K562 (cell line): ENCODE measurements around the gene C4A. TPM values are rescaled to one million over a fixed set of nuclear protein-coding genes. Genes with fewer than 3 reads are reported as not detected.

Experiments
- CXXC5 ChIP-seq: fragments of 250-450 bp; sonication (Bioruptor Pico); IDR thresholded peaks from 2 replicates; pipeline ENCODE4 v1.8.0; 2022; ENCODE audit warnings: inconsistent platforms, mild to moderate bottlenecking, moderate library complexity
- GABPB1 ChIP-seq: sonication (generic); formaldehyde crosslinking; IDR thresholded peaks from 2 replicates; pipeline ENCODE4 v1.8.0; 2022; ENCODE audit warnings: mild to moderate bottlenecking, missing genetic modification reagents
- NFE2L1 ChIP-seq: fragments of 450-650 bp; IDR thresholded peaks from 2 replicates; pipeline ENCODE4 v1.6.1; 2016; ENCODE audit warnings: missing genetic modification characterization, low read depth, mild to moderate bottlenecking, missing compliant biosample characterization, moderate library complexity, borderline replicate concordance
- NR2C1 ChIP-seq, 2 experiments: fragments of 450-650 bp; IDR thresholded peaks; 2 replicates each; pipeline ENCODE4 v1.6.1; 2017; ENCODE audit warnings: mild to moderate bottlenecking in 2 of 2, antibody characterized with exemption in 1 of 2, inconsistent platforms in 1 of 2, missing compliant biosample characterization in 1 of 2, missing genetic modification characterization in 1 of 2
- NUFIP1 ChIP-seq: fragments of 450-650 bp; IDR thresholded peaks from 2 replicates; pipeline ENCODE4 v1.6.1; 2018; ENCODE audit not compliant: partially characterized antibody
- PML ChIP-seq: IDR thresholded peaks from 2 replicates; pipeline ENCODE4 v1.6.1; 2012; ENCODE audit warnings: low read length, inconsistent platforms
- POLR2B ChIP-seq: fragments of 450-650 bp; IDR thresholded peaks from 2 replicates; pipeline ENCODE4 v1.6.1; 2018; ENCODE audit warnings: low read depth; ENCODE audit not compliant: partially characterized antibody
- PREB ChIP-seq: sonication (generic); formaldehyde crosslinking; IDR thresholded peaks from 2 replicates; pipeline ENCODE4 v1.8.1; 2023; ENCODE audit warnings: mild to moderate bottlenecking, missing genetic modification reagents
- RB1 ChIP-seq: fragments of 450-650 bp; IDR thresholded peaks from 2 replicates; pipeline ENCODE4 v1.6.1; 2017; ENCODE audit warnings: low read depth, mild to moderate bottlenecking
- REST ChIP-seq, 2 experiments: fragments of 450-650 bp; formaldehyde crosslinking in 1 of 2; IDR thresholded peaks; 2 replicates each; pipeline versions ENCODE4 v1.4.0 to v1.6.1; 2014 to 2020; ENCODE audit warnings: mild to moderate bottlenecking in 2 of 2, borderline replicate concordance in 1 of 2, low read depth in 1 of 2
- SOX6 ChIP-seq: fragments of 450-650 bp; IDR thresholded peaks from 2 replicates; pipeline ENCODE4 v1.6.1; 2014; ENCODE audit warnings: mild to moderate bottlenecking
- SP2 ChIP-seq: IDR thresholded peaks from 2 replicates; pipeline ENCODE4 v1.6.1; 2011; ENCODE audit warnings: mild to moderate bottlenecking, low read depth, low read length, moderate library complexity; ENCODE audit not compliant: poor library complexity, severe bottlenecking; ENCODE audit errors: extremely low read depth
- ZNF445 ChIP-seq: fragments of 250-450 bp; sonication (Bioruptor Pico); IDR thresholded peaks from 2 replicates; pipeline ENCODE4 v1.4.0; 2020; ENCODE audit warnings: low read depth, mild to moderate bottlenecking, moderate library complexity
- ZNF449 ChIP-seq: fragments of 250-450 bp; sonication (Bioruptor Pico); IDR thresholded peaks from 2 replicates; pipeline ENCODE4 v1.8.0; 2022; ENCODE audit warnings: moderate library complexity, mild to moderate bottlenecking, inconsistent platforms
- ZZZ3 ChIP-seq: fragments of 450-650 bp; IDR thresholded peaks from 2 replicates; pipeline ENCODE4 v1.6.1; 2016; ENCODE audit warnings: antibody characterized with exemption, mild to moderate bottlenecking, moderate library complexity
- polyA plus RNA-seq, 8 experiments: library from polyadenylated mRNA; depleted of rRNA in 4 of 8; stranded (reverse) in 5 of 8; unstranded in 3 of 8; fragments of >200 nt; fragmentation: Nextera tagmentation in 2 of 8; fragmentation: Illumina TruSeq in 1 of 8; extraction: Ambion mirVana in 2 of 8; extraction: Trizol in 1 of 8; gene quantifications; 2 replicates each; pipeline versions ENCODE4 v1.2.1 to v1.2.3, GENCODE V29; 2011 to 2014; ENCODE audit warnings: inconsistent platforms in 1 of 8, missing spikeins in 1 of 8
- total RNA-seq, 7 experiments: library from RNA; depleted of rRNA in 6 of 7; stranded (reverse); fragments of >200 nt in 6 of 7; fragmentation: Illumina TruSeq in 2 of 7; extraction: Trizol in 2 of 7; gene quantifications; 2 replicates each; pipeline versions ENCODE4 v1.2.1 to v1.2.3, GENCODE V29; 2011 to 2021; ENCODE audit warnings: low replicate concordance in 1 of 7

Gene C4A
- total and polyA plus RNA-seq, 9 of the 15 experiments (the other 6 are each of a cell fraction or from before 2014, with no cell fraction given) = 0.27 to 7.6 (median 5.0) TPM

- TF ChIP-seq PREB (CRISPR knock-in tag) (no peak), REST (IDR thresholded peaks at IDR 0.05; ENCODE audit: borderline replicate concordance) (peak; percentile 41), REST (CRISPR knock-in tag; IDR thresholded peaks at IDR 0.05; ENCODE audit: low read depth) (peak; percentile 79; the same call in 1 of the 2 replicates), GABPB1 (peak; percentile 99), ZZZ3 (peak; percentile 65; the same call in 1 of the 2 replicates), POLR2B (peak; percentile 70), NFE2L1 (tag) (no peak), ZNF449 (peak; percentile 80; the same call in 1 of the 2 replicates), ZNF445 (peak; percentile 83; the same call in 1 of the 2 replicates), RB1 (peak; percentile 76; the same call in 1 of the 2 replicates), NUFIP1 (no peak), NR2C1 (IDR thresholded peaks at IDR 0.05) (peak; percentile 81), NR2C1 (tag; IDR thresholded peaks at IDR 0.05) (peak; percentile 50; the same call in 1 of the 2 replicates), CXXC5 (peak; percentile 100), SOX6 (peak; percentile 68), PML (peak; percentile 38), SP2 (no peak)
Observed at GRCh38 chr6:31971993-31972708, 9.7 kb upstream of the C4A start, which contains the start of gene DXO (continued).
